Right lobe of liver (tissue), 4 donors: Measurements from ENCODE around the gene SBF1.

Experiments used
- POLR2A ChIP-seq: fragments of 450-650 bp; IDR thresholded peaks from one replicate; pipeline ENCODE4 v1.6.1; 2017; ENCODE audit warnings: antibody characterized with exemption, mild to moderate bottlenecking
- TF ChIP-seq, protein P1 (sequence below), 4 donors: fragments of 200-600 bp in 3 of 4; fragments of 450-650 bp in 1 of 4; IDR thresholded peaks; one replicate each; pipeline versions ENCODE4 v1.5.1 to v1.8.0; 2016 to 2022; ENCODE audit warnings: antibody characterized with exemption in 4 of 4, mild to moderate bottlenecking in 2 of 4
- donor health status: DM: no; HTN: no; CAD: no.
- donor health status: DM: no; HTN: no; CAD: no.
- donor health status: DM: no; HTN: yes; CAD: no.

- TF ChIP-seq, protein P1, sequence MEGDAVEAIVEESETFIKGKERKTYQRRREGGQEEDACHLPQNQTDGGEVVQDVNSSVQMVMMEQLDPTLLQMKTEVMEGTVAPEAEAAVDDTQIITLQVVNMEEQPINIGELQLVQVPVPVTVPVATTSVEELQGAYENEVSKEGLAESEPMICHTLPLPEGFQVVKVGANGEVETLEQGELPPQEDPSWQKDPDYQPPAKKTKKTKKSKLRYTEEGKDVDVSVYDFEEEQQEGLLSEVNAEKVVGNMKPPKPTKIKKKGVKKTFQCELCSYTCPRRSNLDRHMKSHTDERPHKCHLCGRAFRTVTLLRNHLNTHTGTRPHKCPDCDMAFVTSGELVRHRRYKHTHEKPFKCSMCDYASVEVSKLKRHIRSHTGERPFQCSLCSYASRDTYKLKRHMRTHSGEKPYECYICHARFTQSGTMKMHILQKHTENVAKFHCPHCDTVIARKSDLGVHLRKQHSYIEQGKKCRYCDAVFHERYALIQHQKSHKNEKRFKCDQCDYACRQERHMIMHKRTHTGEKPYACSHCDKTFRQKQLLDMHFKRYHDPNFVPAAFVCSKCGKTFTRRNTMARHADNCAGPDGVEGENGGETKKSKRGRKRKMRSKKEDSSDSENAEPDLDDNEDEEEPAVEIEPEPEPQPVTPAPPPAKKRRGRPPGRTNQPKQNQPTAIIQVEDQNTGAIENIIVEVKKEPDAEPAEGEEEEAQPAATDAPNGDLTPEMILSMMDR (IDR thresholded peaks at IDR 0.05): no peak
- no peak for TF ChIP-seq POLR2A
Measured at GRCh38 chr22:50422046-50422445, 52.8 kb downstream of the SBF1 start.
